ENCODE measurements around the gene DLGAP1. TPM values are rescaled to one million over a fixed set of nuclear protein-coding genes. Genes with fewer than 3 reads are reported as not detected.
"Not testable (repeated sequence)": the region's sequence is repeated elsewhere in the genome, so short reads cannot be mapped to it uniquely, and the experiment has no call there.

The DLGAP1 gene
- total RNA-seq, 1 donor from 2014 or later = 5.4 TPM

DNA sequence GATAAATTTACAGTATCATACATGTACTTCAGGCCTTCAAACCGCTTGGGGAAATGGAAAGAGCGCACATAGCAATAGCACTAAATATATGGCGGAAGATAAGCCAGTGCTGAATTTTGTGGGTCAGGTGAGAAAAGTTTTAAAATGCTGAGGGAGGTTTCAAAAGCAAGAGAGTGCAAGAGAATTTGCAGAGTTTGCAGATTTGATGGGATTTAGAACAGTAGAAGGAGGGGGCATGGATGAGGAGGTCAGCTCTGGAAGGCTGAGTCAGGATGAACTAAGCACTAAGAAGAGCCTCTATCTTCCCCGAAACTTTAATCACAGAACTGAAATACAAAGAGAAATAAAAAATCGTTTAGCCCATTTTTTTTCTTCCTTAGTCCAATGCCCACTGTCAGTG lies 145.9 kb downstream of the DLGAP1 start:
- H3K9me3 ChIP-seq = no peaks in the 10 kb centered on the region
- no peak for DNase-seq
- TF ChIP-seq, protein P1, sequence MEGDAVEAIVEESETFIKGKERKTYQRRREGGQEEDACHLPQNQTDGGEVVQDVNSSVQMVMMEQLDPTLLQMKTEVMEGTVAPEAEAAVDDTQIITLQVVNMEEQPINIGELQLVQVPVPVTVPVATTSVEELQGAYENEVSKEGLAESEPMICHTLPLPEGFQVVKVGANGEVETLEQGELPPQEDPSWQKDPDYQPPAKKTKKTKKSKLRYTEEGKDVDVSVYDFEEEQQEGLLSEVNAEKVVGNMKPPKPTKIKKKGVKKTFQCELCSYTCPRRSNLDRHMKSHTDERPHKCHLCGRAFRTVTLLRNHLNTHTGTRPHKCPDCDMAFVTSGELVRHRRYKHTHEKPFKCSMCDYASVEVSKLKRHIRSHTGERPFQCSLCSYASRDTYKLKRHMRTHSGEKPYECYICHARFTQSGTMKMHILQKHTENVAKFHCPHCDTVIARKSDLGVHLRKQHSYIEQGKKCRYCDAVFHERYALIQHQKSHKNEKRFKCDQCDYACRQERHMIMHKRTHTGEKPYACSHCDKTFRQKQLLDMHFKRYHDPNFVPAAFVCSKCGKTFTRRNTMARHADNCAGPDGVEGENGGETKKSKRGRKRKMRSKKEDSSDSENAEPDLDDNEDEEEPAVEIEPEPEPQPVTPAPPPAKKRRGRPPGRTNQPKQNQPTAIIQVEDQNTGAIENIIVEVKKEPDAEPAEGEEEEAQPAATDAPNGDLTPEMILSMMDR (IDR thresholded peaks at IDR 0.05) = no peak
- no peak overlapping the region for H3K4me3 ChIP-seq
- H3K27me3 ChIP-seq = no peaks in the 10 kb centered on the region
- no peak overlapping the region for H3K27ac ChIP-seq
- intact Hi-C loops (cut with DNase I) = no loop called here
- H3K36me3 ChIP-seq = no peaks in the 10 kb centered on the region
- no peak for ATAC-seq
- H3K4me1 ChIP-seq = no peaks in the 10 kb centered on the region

DNA sequence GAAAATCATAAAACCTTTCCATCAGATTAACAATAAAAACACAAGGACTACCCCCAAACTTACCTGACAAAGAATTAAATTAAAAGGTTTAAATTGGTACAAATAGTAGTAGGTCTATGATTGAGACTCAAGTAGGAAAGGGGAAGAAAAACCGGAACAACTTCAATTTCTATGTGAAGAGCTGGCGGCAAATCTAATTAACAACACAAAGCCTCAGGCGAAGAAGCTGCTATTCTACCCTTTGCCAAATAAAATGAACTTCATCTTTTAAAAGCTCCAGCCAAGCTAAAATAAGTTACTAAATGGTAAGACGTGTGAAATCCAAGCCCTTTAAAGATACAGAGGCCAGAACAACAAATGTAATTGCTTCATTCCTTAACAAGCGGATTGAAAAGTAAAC lies 146.5 kb downstream of the DLGAP1 start:
- Histone ChIP-seq H3K27ac (no peak overlapping the region), H3K27me3 (no peaks in the 10 kb centered on the region), H3K36me3 (no peaks in the 10 kb centered on the region), H3K9me3 (no peaks in the 10 kb centered on the region), H3K4me1 (no peaks in the 10 kb centered on the region), H3K4me3 (no peak overlapping the region)
- ATAC-seq (no peak), DNase-seq (no peak)
- intact Hi-C loops (cut with DNase I) = no loop called here
- TF ChIP-seq, protein P1 (IDR thresholded peaks at IDR 0.05) = no peak

DNA sequence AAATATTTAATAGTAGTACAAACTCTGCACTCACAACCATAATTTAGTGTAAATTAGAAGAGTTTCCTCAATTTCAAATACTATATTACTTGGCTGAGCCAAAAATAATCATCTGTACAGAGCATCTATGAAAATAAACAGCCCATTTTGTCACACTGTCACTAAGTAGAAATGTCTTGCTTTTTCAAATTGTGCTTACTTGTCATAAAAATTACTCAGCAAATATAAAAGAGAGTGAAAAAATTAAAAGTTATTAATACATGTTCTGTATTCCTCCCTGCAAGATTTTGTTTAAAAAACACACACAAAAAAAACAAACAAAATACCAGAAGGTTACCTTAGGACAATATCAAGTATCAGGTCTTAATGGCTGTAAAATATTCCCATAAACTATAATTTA lies 155.7 kb downstream of the DLGAP1 start:
- DNase-seq (no peak), ATAC-seq (no peak)
- Histone ChIP-seq H3K27me3 (no peaks in the 10 kb centered on the region), H3K36me3 (no peaks in the 10 kb centered on the region), H3K9me3 (no peaks in the 10 kb centered on the region), H3K4me1 (no peaks in the 10 kb centered on the region), H3K27ac (no peak overlapping the region), H3K4me3 (no peak overlapping the region)
- TF ChIP-seq, protein P1 (IDR thresholded peaks at IDR 0.05) = no peak
- intact Hi-C loops (cut with DNase I) = no loop called here

DNA sequence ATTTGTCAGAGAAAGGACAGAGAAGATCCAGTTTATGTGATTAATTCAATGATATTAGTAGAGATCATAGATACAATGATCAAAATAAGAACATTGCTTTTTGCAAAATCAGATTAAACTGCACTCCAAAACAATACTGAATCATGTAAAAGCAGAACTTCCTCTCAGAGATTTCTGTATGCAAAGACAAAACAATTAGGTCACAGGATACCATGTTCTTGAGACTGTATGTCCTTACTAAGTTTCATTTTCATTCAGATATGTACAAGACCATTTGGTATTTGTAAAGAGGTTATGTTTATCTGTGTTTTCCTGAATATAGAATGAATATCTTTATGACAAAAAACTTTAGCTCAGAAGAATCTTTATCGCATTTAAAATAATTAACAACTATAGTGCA lies 161.8 kb downstream of the DLGAP1 start:
- no peak for DNase-seq
- no peaks in the 10 kb centered on the region for H3K9me3 ChIP-seq
- no peak overlapping the region for H3K4me3 ChIP-seq
- no peak overlapping the region for H3K27ac ChIP-seq
- no peak for ATAC-seq
- intact Hi-C loops (cut with DNase I) = no loop called here
- TF ChIP-seq, protein P1 (IDR thresholded peaks at IDR 0.05) = no peak
- no peaks in the 10 kb centered on the region for H3K27me3 ChIP-seq
- H3K36me3 ChIP-seq = no peaks in the 10 kb centered on the region
- H3K4me1 ChIP-seq = no peaks in the 10 kb centered on the region

DNA sequence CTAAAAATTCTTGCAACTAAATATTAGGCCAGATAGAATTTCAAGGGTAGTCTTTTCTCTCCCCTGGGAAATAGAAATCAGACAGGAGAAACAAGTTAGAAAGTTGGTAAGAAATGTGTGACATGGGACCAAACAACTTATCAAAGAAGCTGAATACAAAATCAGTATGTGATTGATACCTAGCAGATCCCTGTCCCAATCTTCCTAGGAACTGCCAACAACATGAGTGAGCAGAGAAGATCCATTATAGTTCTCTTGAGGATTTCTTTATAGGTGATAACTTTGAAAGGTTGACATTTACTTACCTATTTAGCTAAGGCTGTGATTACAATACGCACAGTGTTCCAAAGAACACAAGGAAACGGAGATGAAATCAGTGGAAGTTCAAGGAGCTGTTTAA lies 162.4 kb downstream of the DLGAP1 start:
- Histone ChIP-seq H3K27ac (no peak overlapping the region), H3K4me1 (no peaks in the 10 kb centered on the region), H3K9me3 (no peaks in the 10 kb centered on the region), H3K36me3 (no peaks in the 10 kb centered on the region), H3K27me3 (no peaks in the 10 kb centered on the region), H3K4me3 (no peak overlapping the region)
- no peak for ATAC-seq
- intact Hi-C loops (cut with DNase I) = no loop called here
- no peak for DNase-seq
- TF ChIP-seq, protein P1 (IDR thresholded peaks at IDR 0.05) = no peak

DNA sequence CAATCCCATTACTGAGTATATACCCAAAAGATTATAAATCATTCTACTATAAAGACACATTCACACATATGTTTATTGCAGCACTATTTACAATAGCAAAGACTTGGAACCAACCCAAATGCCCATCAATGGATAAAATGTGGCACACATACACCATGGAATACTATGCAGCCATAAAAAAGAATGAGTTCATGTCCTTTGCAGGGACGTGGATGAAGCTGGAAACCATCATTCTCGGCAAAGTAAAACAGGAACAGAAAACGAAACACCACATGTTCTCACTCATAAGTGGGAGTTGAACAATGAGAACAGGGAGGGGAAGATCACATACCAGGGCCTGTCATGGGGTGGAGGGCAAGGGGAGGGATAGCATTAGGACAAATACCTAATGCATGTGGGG lies 167.8 kb downstream of the DLGAP1 start:
- DNase-seq; intact Hi-C loops (cut with DNase I); H3K9me3 ChIP-seq; H3K27me3 ChIP-seq; H3K36me3 ChIP-seq; ATAC-seq; H3K4me1 ChIP-seq; H3K4me3 ChIP-seq; H3K27ac ChIP-seq: not testable (repeated sequence)
